ENCODE measurements around the gene NXN. TPM values are rescaled to one million over a fixed set of nuclear protein-coding genes. Genes with fewer than 3 reads are reported as not detected.

Gene NXN
- polyA plus RNA-seq, 3 donors, result not detected

- no peaks in the 10 kb centered on the region for H3K36me3 Mint-ChIP-seq
- no peak overlapping the region for H3K27ac Mint-ChIP-seq
- DNase-seq, result no peak
- Histone ChIP-seq H3K27ac (ENCODE audit: low read depth in 1 of 2, low read length in 2 of 2) (no peak overlapping the region), H3K9ac (ENCODE audit: insufficient read depth, low read length, poor library complexity, severe bottlenecking) (no peak overlapping the region), H3K4me2 (replicated peaks; ENCODE audit: extremely low read depth, low read length, poor library complexity, severe bottlenecking) (no peak overlapping the region), H3K4me3 (replicated peaks in 1 of 3; ENCODE audit: low read depth in 2 of 3, low read length in 3 of 3) (no peak overlapping the region), H3K9me3 (replicated peaks in 1 of 2; ENCODE audit: control insufficient read depth in 1 of 2, insufficient read depth in 1 of 2, low read length in 2 of 2) (no peaks in the 10 kb centered on the region), H2AFZ (ENCODE audit: insufficient read depth, low read depth, low read length, poor library complexity, severe bottlenecking) (no peak overlapping the region), H3K36me3 (replicated peaks in 1 of 2; ENCODE audit: control insufficient read depth in 1 of 2, insufficient read depth in 2 of 2, low read length in 2 of 2) (no peaks in the 10 kb centered on the region), H4K20me1 (ENCODE audit: insufficient read depth, low read length) (no peaks in the 10 kb centered on the region), H3K27me3 (ENCODE audit: control insufficient read depth in 2 of 2, insufficient read depth in 2 of 2, low read length in 2 of 2) (no peaks in the 10 kb centered on the region), H3K4me1 (ENCODE audit: control insufficient read depth in 1 of 2, insufficient read depth in 2 of 2, low read length in 2 of 2) (no peaks in the 10 kb centered on the region), H3K79me2 (ENCODE audit: insufficient read depth, low read length) (no peaks in the 10 kb centered on the region)
- peaks cover 0 to 6% (median 1%) of the 10 kb centered on the region in 7 donors for H3K9me3 Mint-ChIP-seq
- peaks cover 2 to 4% (median 4%) of the 10 kb centered on the region in 3 donors for H3K27me3 Mint-ChIP-seq (ENCODE audit: low read depth in 3 of 3)
- intact Hi-C loops (cut with micrococcal nuclease), result no loop called here
- H3K4me3 Mint-ChIP-seq, result no peak overlapping the region
- WGBS (ENCODE audit: insufficient coverage), result 97% methylated on average over 11 of the region's 20 CpGs
- H3K4me1 Mint-ChIP-seq, result no peaks in the 10 kb centered on the region
- no peak for TF ChIP-seq CTCF (IDR thresholded peaks at IDR 0.05)
These were observed 165.2 kb downstream of the NXN start for GRCh38 chr17:814371-814770.

- H3K9ac ChIP-seq (ENCODE audit: insufficient read depth, low read length, poor library complexity, severe bottlenecking), result no peak overlapping the region
- no peaks in the 10 kb centered on the region for H4K20me1 ChIP-seq (ENCODE audit: insufficient read depth, low read length)
- no peak overlapping the region for H3K27ac ChIP-seq (ENCODE audit: low read depth in 1 of 2, low read length in 2 of 2)
- no peaks in the 10 kb centered on the region for H3K27me3 ChIP-seq (ENCODE audit: control insufficient read depth in 2 of 2, insufficient read depth in 2 of 2, low read length in 2 of 2)
- intact Hi-C loops (cut with micrococcal nuclease), result no loop called here
- no peaks in the 10 kb centered on the region for H3K36me3 Mint-ChIP-seq
- H3K27ac Mint-ChIP-seq, result no peak overlapping the region
- no peaks in the 10 kb centered on the region for H3K9me3 ChIP-seq (replicated peaks in 1 of 2; ENCODE audit: control insufficient read depth in 1 of 2, insufficient read depth in 1 of 2, low read length in 2 of 2)
- no peak for TF ChIP-seq CTCF (IDR thresholded peaks at IDR 0.05)
- H3K79me2 ChIP-seq (ENCODE audit: insufficient read depth, low read length), result no peaks in the 10 kb centered on the region
- no peaks in the 10 kb centered on the region for H3K4me1 ChIP-seq (ENCODE audit: control insufficient read depth in 1 of 2, insufficient read depth in 2 of 2, low read length in 2 of 2)
- no peak overlapping the region for H3K4me3 Mint-ChIP-seq
- H3K4me2 ChIP-seq (replicated peaks; ENCODE audit: extremely low read depth, low read length, poor library complexity, severe bottlenecking), result no peak overlapping the region
- peaks cover 0 to 7% (median 1%) of the 10 kb centered on the region in 7 donors for H3K9me3 Mint-ChIP-seq
- no peak overlapping the region for H2AFZ ChIP-seq (ENCODE audit: insufficient read depth, low read depth, low read length, poor library complexity, severe bottlenecking)
- H3K27me3 Mint-ChIP-seq (ENCODE audit: low read depth in 3 of 3), result peaks cover 4 to 5% (median 4%) of the 10 kb centered on the region in 3 donors
- WGBS (ENCODE audit: insufficient coverage), result 93% methylated on average over 12 of the region's 14 CpGs
- no peaks in the 10 kb centered on the region for H3K4me1 Mint-ChIP-seq
- H3K4me3 ChIP-seq (replicated peaks in 1 of 3; ENCODE audit: low read depth in 2 of 3, low read length in 3 of 3), result no peak overlapping the region
- DNase-seq, result no peak
- H3K36me3 ChIP-seq (replicated peaks in 1 of 2; ENCODE audit: control insufficient read depth in 1 of 2, insufficient read depth in 2 of 2, low read length in 2 of 2), result no peaks in the 10 kb centered on the region
These were observed 166.9 kb downstream of the NXN start for GRCh38 chr17:812638-813204.
